ENCODE data around the gene GOLGA8M.
"Not testable (repeated sequence)": the region's sequence is repeated elsewhere in the genome, so short reads cannot be mapped to it uniquely, and the experiment has no call there.

Gene GOLGA8M

DNA sequence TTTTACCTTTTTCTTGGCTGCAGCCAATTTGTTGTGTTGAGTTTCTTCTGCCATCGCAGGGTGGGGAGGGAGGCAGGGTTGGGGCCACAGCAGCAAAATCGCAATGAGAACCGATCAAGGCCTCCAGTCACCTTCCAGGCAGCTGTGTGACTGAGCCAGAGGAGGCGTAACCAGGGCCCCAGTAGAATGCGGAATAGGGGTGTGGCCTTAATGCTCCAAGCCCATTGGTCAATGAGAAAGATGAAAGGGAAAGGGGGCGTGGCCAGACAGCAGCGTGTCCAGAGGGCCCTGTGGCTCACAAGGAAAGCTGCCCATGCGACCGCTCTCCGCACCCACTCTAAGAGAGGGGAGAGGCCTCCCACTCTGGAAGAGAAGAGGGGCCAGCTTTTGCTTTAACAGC, at the start of gene GOLGA8M:
Gene GOLGA8M, minus strand, starts transcription at position 152 of the 400 bp plus-strand sequence. Its CDS starts 98 bp downstream, at position 54.
- not testable (repeated sequence) for H3K4me1 Mint-ChIP-seq; H3K27me3 Mint-ChIP-seq (ENCODE audit: low read depth); H3K36me3 Mint-ChIP-seq (ENCODE audit: low read depth); H3K4me3 Mint-ChIP-seq; H3K27ac Mint-ChIP-seq; H3K9me3 Mint-ChIP-seq

DNA sequence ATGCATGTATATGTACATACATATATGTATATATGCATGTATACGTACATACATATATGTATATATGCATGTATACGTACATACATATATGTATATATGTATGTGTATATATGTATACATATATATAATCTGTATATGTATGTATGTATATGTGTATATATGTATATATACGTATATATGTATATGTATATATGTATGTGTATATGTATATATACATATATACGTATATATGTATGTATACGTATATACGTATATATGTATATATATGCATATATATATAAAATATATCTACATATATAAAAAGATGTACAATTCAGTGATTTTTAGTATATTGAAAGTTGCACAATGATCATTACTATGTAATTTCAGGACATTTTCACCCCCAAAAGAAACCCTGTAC, 30.7 kb upstream of the GOLGA8M start:
- not testable (repeated sequence) for H3K36me3 Mint-ChIP-seq (ENCODE audit: low read depth); H3K4me3 Mint-ChIP-seq; H3K27me3 Mint-ChIP-seq (ENCODE audit: low read depth); H3K27ac Mint-ChIP-seq; H3K9me3 Mint-ChIP-seq; H3K4me1 Mint-ChIP-seq

DNA sequence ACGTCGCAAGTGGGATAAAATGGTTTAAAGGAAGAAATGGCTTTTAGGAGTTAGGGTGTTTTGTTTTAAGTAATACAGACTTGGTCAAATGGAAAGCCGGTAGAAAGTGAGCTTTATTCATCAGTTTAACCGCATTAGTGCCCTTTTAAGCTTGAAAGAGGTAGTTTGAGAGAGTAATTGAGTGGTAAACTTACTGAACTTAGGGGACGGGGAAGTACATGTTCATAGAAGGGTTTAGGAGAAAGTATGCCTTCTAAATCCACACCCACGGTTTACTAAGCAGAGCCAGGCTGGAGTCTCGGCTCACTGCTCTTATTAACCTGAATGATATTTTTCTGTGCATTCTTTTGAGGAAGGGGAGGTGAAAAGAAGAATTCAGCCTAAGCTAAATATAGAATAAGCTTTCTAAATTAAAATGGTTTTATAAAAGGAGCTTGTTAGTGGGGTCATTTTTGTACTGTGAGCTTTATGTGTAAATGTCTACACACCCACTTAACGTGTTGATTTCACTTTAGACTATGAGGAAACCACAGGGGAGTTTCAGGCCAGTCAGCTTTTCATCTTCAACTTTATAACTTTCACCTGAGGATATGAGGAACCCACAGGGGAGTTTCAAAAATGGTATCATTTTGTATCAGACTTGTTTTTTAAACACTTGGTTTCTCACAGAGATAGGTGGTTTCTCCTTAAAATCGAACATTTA, 26.5 kb upstream of the GOLGA8M start:
- H3K9me3 Mint-ChIP-seq; H3K27me3 Mint-ChIP-seq (ENCODE audit: low read depth); H3K36me3 Mint-ChIP-seq (ENCODE audit: low read depth); H3K4me1 Mint-ChIP-seq: not testable (repeated sequence)
- Mint-ChIP-seq H3K4me3 (peak overlapping the region; percentile 86 to 90 (median 88)), H3K27ac (peak overlapping the region; percentile 97)

GRCh38 chr15:28738200-28738561, 26.0 kb upstream of the GOLGA8M start:
- H3K4me1 Mint-ChIP-seq: not testable (repeated sequence)

GRCh38 chr15:28737521-28738199, 25.4 kb upstream of the GOLGA8M start:
- Mint-ChIP-seq H3K27ac (peak overlapping the region; percentile 89 to 95 (median 91)), H3K4me3 (peak overlapping the region; percentile 73 to 83 (median 78))
- not testable (repeated sequence) for H3K36me3 Mint-ChIP-seq (ENCODE audit: low read depth); H3K9me3 Mint-ChIP-seq; H3K4me1 Mint-ChIP-seq; H3K27me3 Mint-ChIP-seq (ENCODE audit: low read depth)

More at GRCh38 chr15:28738200-28738561, 26.0 kb upstream of the GOLGA8M start:
- not testable (repeated sequence) for H3K36me3 Mint-ChIP-seq (ENCODE audit: low read depth); H3K9me3 Mint-ChIP-seq; H3K27me3 Mint-ChIP-seq (ENCODE audit: low read depth)
- Mint-ChIP-seq H3K4me3 (peak overlapping the region; percentile 86 to 90 (median 88)), H3K27ac (peak overlapping the region; percentile 97)

DNA sequence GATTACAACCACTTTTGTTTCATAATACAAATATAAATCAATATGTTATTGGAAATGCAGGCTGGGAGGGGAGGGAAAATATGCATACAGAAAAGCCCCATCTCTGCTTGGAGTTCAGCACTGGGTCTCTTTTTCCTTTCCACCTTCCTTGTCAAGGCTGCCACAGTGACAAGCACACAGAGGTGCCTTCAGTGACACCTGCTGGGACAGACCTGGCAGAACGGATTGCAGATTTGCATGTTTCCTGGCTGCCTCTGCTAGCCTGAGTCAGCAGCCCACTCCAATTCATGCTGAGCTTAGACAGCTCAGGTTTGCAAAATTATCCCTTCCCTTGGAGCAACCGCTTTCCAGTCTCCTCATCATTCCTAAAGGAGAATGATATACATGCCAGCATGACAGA, 15.8 kb upstream of the GOLGA8M start:
- H3K9me3 Mint-ChIP-seq: not testable (repeated sequence)

DNA sequence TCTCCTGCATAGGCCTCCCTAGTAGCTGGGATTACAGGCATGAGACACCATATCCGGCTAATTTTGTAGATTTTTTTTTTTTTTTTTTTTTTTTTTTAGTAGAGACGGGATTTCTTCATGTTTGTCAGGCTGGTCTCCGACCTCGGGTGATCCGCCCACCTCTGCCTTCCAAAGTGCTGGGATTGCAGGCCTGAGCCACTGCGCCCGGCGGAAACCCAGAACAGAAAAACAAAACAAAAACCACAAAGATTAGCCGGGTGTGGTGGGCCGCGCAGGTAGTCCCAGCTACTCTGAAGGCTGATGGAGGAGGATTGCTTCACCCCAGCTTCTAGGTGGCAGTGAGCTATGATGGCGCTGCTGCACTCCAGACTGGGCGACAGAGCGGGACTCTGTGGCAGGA, 14.8 kb upstream of the GOLGA8M start:
- not testable (repeated sequence) for H3K4me1 Mint-ChIP-seq; H3K9me3 Mint-ChIP-seq; H3K27ac Mint-ChIP-seq; H3K36me3 Mint-ChIP-seq (ENCODE audit: low read depth); H3K4me3 Mint-ChIP-seq; H3K27me3 Mint-ChIP-seq (ENCODE audit: low read depth)

More for the DNA sequence above, 15.8 kb upstream of the GOLGA8M start:
- not testable (repeated sequence) for H3K4me1 Mint-ChIP-seq; H3K27me3 Mint-ChIP-seq (ENCODE audit: low read depth); H3K36me3 Mint-ChIP-seq (ENCODE audit: low read depth); H3K4me3 Mint-ChIP-seq
- peak overlapping the region in 2 of 3 experiments; percentile 48 to 70 for H3K27ac Mint-ChIP-seq

DNA sequence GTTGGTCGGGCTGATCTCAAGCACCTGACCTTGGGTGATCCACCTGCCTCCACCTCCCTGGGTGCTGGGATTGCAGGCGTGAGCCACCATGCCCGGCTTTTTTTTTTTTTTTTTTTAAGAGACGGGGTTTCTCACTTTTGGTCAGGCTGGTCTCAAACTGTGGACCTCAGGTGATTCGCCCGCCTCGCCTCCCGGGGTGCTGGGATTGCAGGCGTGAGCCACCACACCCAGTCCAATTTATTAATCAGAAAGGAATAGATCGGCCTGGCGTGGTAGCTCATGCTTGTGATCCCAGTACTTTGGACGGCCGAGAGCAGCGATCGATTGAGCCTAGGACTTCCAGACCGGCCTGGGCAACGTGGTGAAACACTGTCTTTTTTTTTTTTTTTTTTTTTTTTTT, 13.9 kb upstream of the GOLGA8M start:
- H3K27ac Mint-ChIP-seq: no peak overlapping the region
- no peak overlapping the region for H3K4me3 Mint-ChIP-seq
- H3K36me3 Mint-ChIP-seq (ENCODE audit: low read depth): no peaks in the 10 kb centered on the region
- H3K4me1 Mint-ChIP-seq: peaks cover 6% of the 10 kb centered on the region
- no peaks in the 10 kb centered on the region for H3K27me3 Mint-ChIP-seq (ENCODE audit: low read depth)
- TF ChIP-seq, protein P1, sequence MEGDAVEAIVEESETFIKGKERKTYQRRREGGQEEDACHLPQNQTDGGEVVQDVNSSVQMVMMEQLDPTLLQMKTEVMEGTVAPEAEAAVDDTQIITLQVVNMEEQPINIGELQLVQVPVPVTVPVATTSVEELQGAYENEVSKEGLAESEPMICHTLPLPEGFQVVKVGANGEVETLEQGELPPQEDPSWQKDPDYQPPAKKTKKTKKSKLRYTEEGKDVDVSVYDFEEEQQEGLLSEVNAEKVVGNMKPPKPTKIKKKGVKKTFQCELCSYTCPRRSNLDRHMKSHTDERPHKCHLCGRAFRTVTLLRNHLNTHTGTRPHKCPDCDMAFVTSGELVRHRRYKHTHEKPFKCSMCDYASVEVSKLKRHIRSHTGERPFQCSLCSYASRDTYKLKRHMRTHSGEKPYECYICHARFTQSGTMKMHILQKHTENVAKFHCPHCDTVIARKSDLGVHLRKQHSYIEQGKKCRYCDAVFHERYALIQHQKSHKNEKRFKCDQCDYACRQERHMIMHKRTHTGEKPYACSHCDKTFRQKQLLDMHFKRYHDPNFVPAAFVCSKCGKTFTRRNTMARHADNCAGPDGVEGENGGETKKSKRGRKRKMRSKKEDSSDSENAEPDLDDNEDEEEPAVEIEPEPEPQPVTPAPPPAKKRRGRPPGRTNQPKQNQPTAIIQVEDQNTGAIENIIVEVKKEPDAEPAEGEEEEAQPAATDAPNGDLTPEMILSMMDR (IDR thresholded peaks at IDR 0.05; ENCODE audit: unreplicated experiment in 3 of 3): no peak
- no peaks in the 10 kb centered on the region for H3K9me3 Mint-ChIP-seq

DNA sequence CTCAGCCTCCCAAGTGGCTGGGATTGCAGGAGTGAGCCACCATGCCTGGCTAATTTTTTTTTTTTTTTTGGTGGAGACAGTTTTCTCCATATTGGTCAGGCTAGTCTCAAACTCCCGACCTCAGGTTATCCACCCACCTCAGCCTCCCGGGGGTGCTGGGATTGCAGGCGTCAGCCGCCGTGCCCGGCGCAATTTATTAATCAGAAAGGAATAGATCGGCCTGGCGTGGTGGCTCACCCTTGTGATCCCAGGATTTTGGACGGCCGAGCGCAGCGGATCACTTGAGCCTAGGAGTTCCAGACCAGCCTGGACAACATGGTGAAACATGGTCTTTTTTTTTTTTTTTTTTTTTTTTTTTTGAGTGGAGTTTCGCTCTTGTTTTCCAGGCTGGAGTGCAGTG, 13.3 kb upstream of the GOLGA8M start:
- no peaks in the 10 kb centered on the region for H3K9me3 Mint-ChIP-seq
- no peak overlapping the region for H3K27ac Mint-ChIP-seq
- TF ChIP-seq, protein P1 (IDR thresholded peaks at IDR 0.05; ENCODE audit: unreplicated experiment in 3 of 3): no peak
- H3K4me1 Mint-ChIP-seq: peaks cover 6% of the 10 kb centered on the region
- no peaks in the 10 kb centered on the region for H3K36me3 Mint-ChIP-seq (ENCODE audit: low read depth)
- H3K4me3 Mint-ChIP-seq: no peak overlapping the region
- no peaks in the 10 kb centered on the region for H3K27me3 Mint-ChIP-seq (ENCODE audit: low read depth)

- H3K27me3 Mint-ChIP-seq (ENCODE audit: low read depth); H3K9me3 Mint-ChIP-seq; H3K27ac Mint-ChIP-seq; H3K36me3 Mint-ChIP-seq (ENCODE audit: low read depth); H3K4me1 Mint-ChIP-seq; H3K4me3 Mint-ChIP-seq: not testable (repeated sequence)
Observed at GRCh38 chr15:28723986-28724385, 11.8 kb upstream of the GOLGA8M start.

GRCh38 chr15:28719626-28720025, 7.4 kb upstream of the GOLGA8M start:
- H3K36me3 Mint-ChIP-seq (ENCODE audit: low read depth); H3K27me3 Mint-ChIP-seq (ENCODE audit: low read depth); H3K4me1 Mint-ChIP-seq; H3K9me3 Mint-ChIP-seq; H3K27ac Mint-ChIP-seq; H3K4me3 Mint-ChIP-seq: not testable (repeated sequence)

DNA sequence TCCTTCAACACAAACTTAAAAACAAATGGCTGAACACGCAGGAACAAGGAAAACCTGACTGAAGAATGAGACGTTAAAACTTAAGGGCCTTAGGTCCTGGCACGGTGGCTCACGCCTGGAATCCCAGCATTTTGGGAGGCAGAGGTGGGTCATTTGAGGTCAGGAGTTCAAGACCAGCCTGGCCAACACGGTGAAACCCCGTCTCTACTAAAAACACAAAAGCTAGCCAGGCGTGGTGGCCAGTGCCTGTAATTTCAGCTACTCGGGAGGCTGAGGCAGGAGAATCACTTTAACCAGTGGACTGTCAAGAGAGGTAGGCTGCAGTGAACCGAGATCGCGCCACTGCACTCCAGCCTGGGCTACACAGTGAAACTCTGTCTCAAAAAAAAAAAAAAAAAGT, 6.4 kb upstream of the GOLGA8M start:
- not testable (repeated sequence) for H3K27ac Mint-ChIP-seq; H3K4me1 Mint-ChIP-seq; H3K36me3 Mint-ChIP-seq (ENCODE audit: low read depth); H3K27me3 Mint-ChIP-seq (ENCODE audit: low read depth); H3K9me3 Mint-ChIP-seq; H3K4me3 Mint-ChIP-seq

DNA sequence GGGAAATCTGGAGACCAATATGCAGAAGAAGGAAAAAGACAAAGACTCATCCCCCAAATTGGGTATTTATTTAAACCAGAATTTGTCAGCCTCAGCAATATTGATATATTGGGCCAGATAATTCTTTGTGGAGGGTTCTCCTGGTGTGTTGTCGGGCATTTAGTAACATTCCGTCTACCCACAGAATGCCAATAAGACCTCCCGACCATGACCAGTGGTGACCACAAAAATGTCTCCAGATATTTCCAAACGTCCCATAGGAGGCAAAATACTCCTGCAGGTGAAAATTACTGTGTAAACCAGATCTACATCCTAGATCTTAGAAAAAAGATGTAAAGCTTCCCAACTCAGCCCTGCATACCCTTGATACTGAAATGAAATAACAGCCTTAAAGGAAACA, 2.0 kb upstream of the GOLGA8M start:
- not testable (repeated sequence) for H3K36me3 Mint-ChIP-seq (ENCODE audit: low read depth); H3K9me3 Mint-ChIP-seq; H3K4me1 Mint-ChIP-seq; H3K27ac Mint-ChIP-seq; H3K27me3 Mint-ChIP-seq (ENCODE audit: low read depth); H3K4me3 Mint-ChIP-seq

Data from nephron (organoid).